Choroid plexus epithelial cell (primary cell): ENCODE data around the gene MYL12B.
A peak's percentile ranks its signal among the peaks of the same experiment; 100 is the strongest.

Experiments
- DNase-seq: peaks from one replicate; pipeline ENCODE4 v3.0.0-alpha.2; 2010; ENCODE audit warnings: low read depth
- H3K4me3 ChIP-seq: 2 replicates; pipeline ENCODE4 v1.5.1; 2011; ENCODE audit warnings: low read depth, mild to moderate bottlenecking, control low read depth, low read length, moderate library complexity
- TF ChIP-seq, protein P1 (sequence below): conservative IDR thresholded peaks from 2 replicates; pipeline ENCODE4 v1.5.1; 2011; ENCODE audit warnings: low read depth, mild to moderate bottlenecking, control low read depth, inconsistent platforms, low read length, moderate library complexity

MYL12B gene

GRCh38 chr18:3226048-3226447, 35.9 kb upstream of the MYL12B start:
- no peak overlapping the region for H3K4me3 ChIP-seq
- no peak for DNase-seq
- TF ChIP-seq, protein P1, sequence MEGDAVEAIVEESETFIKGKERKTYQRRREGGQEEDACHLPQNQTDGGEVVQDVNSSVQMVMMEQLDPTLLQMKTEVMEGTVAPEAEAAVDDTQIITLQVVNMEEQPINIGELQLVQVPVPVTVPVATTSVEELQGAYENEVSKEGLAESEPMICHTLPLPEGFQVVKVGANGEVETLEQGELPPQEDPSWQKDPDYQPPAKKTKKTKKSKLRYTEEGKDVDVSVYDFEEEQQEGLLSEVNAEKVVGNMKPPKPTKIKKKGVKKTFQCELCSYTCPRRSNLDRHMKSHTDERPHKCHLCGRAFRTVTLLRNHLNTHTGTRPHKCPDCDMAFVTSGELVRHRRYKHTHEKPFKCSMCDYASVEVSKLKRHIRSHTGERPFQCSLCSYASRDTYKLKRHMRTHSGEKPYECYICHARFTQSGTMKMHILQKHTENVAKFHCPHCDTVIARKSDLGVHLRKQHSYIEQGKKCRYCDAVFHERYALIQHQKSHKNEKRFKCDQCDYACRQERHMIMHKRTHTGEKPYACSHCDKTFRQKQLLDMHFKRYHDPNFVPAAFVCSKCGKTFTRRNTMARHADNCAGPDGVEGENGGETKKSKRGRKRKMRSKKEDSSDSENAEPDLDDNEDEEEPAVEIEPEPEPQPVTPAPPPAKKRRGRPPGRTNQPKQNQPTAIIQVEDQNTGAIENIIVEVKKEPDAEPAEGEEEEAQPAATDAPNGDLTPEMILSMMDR: no peak

GRCh38 chr18:3230401-3231334, 31.3 kb upstream of the MYL12B start:
- peak; percentile 63 for DNase-seq
- TF ChIP-seq, protein P1: no peak
- H3K4me3 ChIP-seq: no peak overlapping the region

GRCh38 chr18:3233004-3233403, 28.9 kb upstream of the MYL12B start:
- H3K4me3 ChIP-seq: no peak overlapping the region
- no peak for DNase-seq
- TF ChIP-seq, protein P1: no peak

DNA sequence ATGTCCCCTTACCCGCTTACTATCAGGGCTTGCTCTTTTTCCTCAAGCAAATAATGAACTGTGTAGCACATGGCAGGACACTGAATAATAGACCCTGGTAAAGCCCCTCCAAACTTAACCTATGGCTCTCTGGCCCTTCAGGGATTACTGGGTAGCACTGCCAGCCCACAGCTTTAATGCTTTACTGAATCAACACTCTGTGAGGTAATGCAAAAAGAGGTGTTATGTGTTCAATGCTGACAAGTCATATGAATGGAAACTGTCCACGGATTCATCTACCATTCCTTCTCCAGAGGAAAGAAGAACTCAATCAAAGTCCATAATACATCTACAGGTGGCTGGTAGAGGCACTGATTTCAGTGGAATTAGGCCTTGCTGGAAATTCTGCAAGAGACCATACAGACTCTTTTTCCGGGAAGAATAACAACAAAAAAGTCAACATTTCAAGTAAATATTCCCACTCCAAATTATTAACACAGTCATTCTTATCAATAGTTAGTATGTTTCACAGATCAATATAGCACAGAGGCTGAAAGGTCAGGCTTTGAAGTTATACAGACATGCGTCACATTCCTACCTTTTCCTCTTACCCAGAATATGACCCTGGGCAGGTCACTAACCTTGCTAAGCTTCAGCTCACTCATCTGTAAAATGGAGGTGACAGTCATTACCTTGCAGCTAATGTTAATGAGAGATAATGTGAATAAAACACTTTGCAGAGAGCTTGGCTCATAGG, 28.3 kb upstream of the MYL12B start:
- no peak for DNase-seq
- TF ChIP-seq, protein P1: no peak
- no peak overlapping the region for H3K4me3 ChIP-seq

GRCh38 chr18:3234457-3234856, 27.5 kb upstream of the MYL12B start:
- DNase-seq: no peak
- no peak overlapping the region for H3K4me3 ChIP-seq
- TF ChIP-seq, protein P1: no peak

DNA sequence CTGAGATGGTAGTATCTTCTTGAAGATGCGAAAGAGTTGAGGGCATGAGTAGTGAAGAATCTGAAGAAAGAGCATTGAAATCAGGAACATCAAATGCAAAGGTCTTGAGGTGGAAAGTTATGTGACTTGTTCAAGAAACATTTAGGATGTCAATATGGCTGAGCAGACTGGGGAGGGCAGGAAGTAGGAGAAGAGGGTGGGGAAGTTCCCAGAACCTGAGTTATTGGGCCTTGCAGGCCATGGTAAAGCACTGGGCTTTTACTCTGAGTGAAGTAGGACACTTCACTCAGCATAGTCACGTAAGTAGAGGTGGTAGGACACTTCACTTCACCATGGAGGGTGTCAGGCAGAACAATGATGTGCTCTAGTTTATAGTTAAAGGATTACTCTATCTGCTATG, 26.1 kb upstream of the MYL12B start:
- H3K4me3 ChIP-seq: no peak overlapping the region
- TF ChIP-seq, protein P1: no peak
- no peak for DNase-seq
